ENCODE results near the gene MTCL1.

MTCL1 gene

GRCh38 chr18:8843005-8843404 is 137.6 kb downstream of the MTCL1 start:
- DNase-seq, result no peak

DNA sequence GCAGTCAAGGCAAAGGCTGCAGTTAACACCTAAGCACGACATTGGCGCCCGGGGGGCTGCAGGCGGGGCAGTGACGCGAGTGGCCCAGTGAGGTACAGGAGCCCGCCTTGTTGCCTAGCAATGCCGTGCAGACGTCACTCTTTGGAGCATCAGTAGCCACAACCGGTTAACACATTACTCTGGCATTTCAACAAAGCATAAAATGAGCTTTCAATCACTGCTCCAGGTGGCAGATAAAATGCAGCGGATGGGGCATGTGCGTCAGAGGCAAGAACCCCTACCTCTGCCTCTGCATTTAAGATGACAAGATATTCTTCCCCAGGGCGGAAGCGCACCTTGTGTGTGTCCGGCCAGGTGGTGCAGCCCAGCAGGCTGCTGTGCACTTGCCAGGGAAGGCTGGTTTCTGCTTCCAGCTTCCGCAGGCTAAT is 139.4 kb downstream of the MTCL1 start:
- DNase-seq, result no peak

GRCh38 chr18:8845506-8845905 is 140.2 kb downstream of the MTCL1 start:
- no peak for DNase-seq

- no peak for DNase-seq
Measured at GRCh38 chr18:8847066-8847755, 141.9 kb downstream of the MTCL1 start.

GRCh38 chr18:8847900-8848299 is 142.5 kb downstream of the MTCL1 start:
- no peak for DNase-seq

DNA sequence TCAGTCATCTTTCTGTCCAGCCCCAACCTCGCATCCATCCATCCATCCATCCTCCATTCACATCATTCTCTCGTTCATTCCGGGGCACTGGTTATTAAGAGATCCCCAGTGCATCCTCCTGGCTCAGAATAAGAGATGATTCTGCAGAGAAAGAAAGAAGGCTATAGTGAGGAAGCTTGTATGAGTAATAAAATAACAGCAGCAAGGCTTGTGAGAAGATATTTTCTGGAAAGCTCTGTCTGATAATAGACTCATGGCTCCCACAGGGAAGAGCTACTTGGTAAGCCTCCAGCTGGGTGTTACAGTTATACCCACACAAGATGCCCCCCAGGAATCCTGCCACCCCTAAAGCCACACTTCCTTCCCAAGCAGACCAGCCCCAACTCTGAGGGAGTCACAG is 143.2 kb downstream of the MTCL1 start:
- no peak for DNase-seq

- no peak for DNase-seq
Measured at GRCh38 chr18:8849696-8850095, 144.3 kb downstream of the MTCL1 start.

DNA sequence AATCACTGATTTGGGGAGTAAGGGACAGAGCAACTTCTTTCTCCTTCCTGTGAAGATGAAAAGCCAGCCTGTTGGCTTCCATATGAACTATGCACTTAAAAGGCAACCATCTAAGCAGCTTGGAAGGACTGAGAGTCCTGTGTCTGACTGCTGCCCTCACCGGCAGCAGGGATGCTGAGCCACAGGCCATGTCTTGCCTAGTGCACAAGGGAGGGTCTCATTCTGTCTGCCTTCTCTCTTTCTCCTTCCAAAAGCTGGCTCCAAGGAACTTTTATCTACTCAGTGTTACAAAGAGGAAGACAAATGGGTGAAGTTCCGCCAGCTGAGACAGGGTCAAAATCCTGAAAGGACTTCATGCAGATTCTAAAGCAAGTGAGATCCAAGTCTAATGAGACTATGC is 146.3 kb downstream of the MTCL1 start:
- no peak for DNase-seq

DNA sequence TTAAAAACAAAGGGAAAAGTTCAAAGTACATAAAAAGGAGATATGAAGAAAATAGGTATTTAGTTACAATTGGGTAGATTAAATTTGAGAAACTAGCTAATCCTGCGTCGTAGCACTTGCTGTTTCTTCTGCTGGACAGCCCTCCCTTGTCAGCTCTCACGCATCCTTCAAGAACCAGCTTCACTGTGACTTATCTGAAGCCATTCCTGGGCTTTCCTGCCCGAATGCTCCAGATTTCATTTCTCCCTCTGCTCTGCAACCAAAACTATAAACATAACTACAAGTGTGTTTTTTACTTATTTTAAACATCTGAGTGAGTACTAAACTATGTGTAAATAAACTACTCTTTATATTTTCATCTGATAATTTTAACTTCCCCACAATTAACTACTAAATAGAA is 149.2 kb downstream of the MTCL1 start:
- DNase-seq, result no peak

- no peak for DNase-seq
Measured at GRCh38 chr18:8854962-8855361, 149.6 kb downstream of the MTCL1 start.

DNA sequence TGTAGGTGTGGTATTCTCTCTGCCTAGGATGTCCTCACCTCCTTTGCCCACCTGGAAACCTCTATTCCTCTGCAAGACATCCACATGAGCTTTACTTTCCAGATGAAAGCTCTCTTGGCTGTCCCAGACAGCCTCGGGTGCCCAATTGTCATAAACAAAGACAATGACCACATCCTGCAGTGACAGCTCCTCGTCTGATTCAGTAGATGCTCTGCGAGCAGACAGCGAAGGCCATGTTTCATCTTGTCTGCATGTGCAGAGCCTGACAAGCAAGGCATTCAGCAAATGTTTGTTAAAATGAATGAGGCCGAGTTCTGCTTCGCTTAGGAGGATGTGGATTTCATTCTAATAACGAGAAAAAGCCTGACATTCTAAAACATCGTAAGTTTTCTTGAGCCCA is 150.9 kb downstream of the MTCL1 start:
- no peak for DNase-seq

DNA sequence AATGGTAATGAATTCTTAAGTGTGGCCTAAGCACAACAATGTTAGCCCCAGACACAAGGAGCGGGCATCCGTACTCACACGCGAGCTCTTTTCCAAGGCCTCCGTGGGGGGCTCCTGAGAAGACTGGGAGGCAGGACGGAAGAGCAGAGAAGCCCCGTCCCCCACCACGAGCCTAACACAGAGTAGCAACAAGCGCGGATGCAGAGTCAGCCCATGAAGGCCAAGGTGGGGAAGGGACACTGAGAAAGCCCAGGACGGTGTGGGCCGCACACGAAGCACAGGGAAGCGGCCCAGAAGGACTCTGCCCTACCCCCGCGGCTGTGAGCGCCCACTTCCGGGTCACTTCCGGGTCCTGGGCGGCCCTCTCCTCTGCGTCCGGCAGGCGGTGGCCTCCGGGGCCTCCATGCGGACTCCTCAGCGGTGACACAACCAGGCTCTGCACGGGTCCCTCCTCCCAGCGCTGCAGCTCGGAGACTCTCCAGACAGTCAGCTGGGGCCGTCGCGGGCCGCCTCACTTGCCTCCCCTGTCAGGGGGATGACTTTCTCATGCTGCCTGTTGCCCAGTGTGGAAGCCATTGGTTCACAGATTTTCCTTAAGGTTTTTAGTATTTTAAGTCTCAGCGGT is 151.5 kb downstream of the MTCL1 start:
- DNase-seq, result no peak

GRCh38 chr18:8857806-8858205 is 152.4 kb downstream of the MTCL1 start:
- no peak for DNase-seq

DNA sequence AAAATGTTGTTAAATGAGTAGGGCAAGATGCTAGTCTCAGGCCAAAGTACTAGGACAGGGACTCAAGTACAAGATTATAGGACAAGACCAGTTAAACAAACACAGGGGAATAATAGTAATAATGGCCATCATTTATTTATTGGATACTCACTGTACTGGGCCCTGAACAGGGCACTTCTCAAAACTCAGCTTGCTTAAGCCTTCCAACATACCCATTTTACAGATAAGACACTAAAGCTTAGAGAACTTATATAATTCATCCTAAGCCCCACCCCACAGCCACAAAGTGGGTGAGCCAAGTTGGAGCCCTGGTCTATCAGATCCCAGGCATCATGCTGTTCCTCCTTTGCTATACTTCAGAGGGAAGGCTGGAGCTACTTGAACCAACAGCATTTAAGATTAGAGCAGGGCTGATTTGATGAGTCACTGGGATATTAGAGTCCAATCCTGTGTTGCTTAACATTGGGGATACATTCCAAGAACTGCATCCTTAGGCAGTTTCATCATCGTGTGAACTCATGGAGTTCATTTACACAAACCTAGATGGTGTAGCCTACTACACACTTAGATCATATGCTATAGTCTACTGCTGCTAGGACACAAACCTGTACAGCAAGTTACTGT is 153.6 kb downstream of the MTCL1 start:
- no peak for DNase-seq

DNA sequence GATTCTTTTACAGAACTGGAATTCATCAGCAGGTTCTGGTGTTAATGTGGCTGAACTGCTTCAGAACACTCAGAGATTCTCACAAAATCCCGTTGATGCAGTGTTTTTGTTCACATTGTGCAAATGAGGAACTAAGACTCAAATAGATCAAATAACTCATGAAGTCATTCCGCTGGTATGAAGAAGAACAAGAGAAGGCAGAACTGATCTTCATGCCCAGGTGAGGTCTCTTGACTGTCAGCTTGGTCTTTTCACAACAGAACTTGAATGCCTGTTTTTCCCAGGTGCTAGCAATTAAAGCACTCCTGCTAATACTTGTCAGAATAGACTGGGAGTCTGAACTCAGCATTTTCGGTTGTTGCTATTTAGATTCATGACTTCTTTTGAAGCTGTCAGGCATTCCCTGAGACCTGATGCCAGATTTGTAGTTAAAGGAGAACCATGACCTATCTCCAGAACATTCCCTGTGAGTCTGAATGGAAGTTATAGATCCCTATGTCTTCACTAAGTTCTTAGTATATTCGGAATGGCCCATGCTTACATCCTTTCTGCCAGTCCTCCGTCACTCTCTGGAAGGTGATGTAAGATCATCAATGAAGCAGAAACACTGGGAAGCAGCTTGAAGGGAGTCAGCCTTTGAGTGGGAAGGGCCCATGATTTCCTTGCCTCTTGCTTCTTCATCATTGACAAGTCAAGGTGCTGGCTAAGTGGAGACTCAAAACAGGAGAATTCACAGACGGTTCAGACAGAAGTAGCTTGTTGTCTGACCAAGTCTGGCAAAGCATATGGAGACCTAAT is 155.7 kb downstream of the MTCL1 start:
- DNase-seq, result no peak

- DNase-seq, result no peak
Measured at GRCh38 chr18:8863427-8863826, 158.1 kb downstream of the MTCL1 start.

- DNase-seq, result no peak
Measured at GRCh38 chr18:8865934-8866333, 160.6 kb downstream of the MTCL1 start.

DNA sequence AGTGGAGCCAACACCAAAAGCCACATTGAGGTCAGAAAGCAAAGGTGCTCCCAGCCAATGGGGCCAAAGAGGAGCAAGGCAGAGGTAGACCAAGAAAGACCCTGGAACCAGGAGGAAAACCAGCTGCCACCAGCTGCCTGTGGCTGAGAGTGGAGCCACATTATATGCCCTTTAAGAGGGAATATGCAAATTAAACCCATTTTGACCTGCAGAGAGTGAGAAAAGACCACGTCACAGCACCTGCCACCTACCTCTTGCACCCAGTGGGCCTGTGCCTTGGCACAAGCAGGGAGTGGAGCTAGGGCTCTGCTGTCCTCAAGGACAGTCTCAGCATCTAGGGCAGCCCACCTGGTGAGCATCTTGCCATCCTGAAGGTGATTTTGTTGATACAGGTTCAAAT is 161.3 kb downstream of the MTCL1 start:
- no peak for DNase-seq

GRCh38 chr18:8868276-8868675 is 162.9 kb downstream of the MTCL1 start:
- DNase-seq, result no peak

GRCh38 chr18:8868779-8869415 is 163.5 kb downstream of the MTCL1 start:
- no peak for DNase-seq

GRCh38 chr18:8869696-8870095 is 164.3 kb downstream of the MTCL1 start:
- DNase-seq, result no peak

- DNase-seq, result no peak
Measured at GRCh38 chr18:8870528-8870927, 165.2 kb downstream of the MTCL1 start.

DNA sequence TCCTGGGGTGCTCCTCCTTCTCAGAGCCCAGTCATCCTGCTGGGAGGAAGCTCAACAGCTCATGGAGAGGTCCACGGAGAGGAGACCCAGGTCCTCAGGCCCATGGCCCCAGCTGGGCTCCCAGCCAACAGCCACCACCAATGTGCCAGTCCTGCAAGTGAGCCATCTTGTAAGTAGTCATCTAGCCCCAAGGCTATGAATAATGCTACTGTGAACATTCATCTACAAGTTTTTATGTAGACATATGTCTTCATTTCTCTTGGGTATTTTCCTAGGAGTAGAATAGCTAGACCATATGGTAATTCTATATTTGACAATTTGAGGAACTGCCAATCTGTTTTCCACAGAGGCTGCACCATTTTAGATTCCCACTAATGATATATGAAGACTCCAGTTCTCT is 166.1 kb downstream of the MTCL1 start:
- no peak for DNase-seq

Data from stimulated activated CD4-positive, alpha-beta T cell treated with anti-CD3 and anti-CD28 coated beads, Interleukin-4, amount 100 ng/mL, for 4 hours (primary cell).